HUES48 (cell line): ENCODE data around the gene CCSER2.

Source experiments
- H3K27ac ChIP-seq: one replicate; pipeline ENCODE4 v1.7.0; 2013; ENCODE audit warnings: low read depth, low read length, inconsistent platforms
- H3K27me3 ChIP-seq: 2 replicates; pipeline ENCODE4 v1.6.1; 2013; ENCODE audit warnings: mild to moderate bottlenecking, low read length; ENCODE audit not compliant: control insufficient read depth, insufficient read depth
- H3K36me3 ChIP-seq: 2 replicates; pipeline ENCODE4 v1.6.1; 2013; ENCODE audit warnings: low read length; ENCODE audit not compliant: control insufficient read depth, insufficient read depth
- H3K4me1 ChIP-seq: 2 replicates; pipeline ENCODE4 v1.6.1; 2013; ENCODE audit warnings: mild to moderate bottlenecking, low read length; ENCODE audit not compliant: control insufficient read depth, insufficient read depth
- H3K4me3 ChIP-seq: 2 replicates; pipeline ENCODE4 v1.5.1; 2013; ENCODE audit warnings: mild to moderate bottlenecking, low read depth, low read length
- H3K9ac ChIP-seq: 2 replicates; pipeline ENCODE4 v1.6.1; 2013; ENCODE audit warnings: mild to moderate bottlenecking, low read depth, low read length, moderate library complexity
- H3K9me3 ChIP-seq: 2 replicates; pipeline ENCODE4 v1.6.1; 2013; ENCODE audit warnings: low read length; ENCODE audit not compliant: control insufficient read depth, insufficient read depth

The CCSER2 gene

DNA sequence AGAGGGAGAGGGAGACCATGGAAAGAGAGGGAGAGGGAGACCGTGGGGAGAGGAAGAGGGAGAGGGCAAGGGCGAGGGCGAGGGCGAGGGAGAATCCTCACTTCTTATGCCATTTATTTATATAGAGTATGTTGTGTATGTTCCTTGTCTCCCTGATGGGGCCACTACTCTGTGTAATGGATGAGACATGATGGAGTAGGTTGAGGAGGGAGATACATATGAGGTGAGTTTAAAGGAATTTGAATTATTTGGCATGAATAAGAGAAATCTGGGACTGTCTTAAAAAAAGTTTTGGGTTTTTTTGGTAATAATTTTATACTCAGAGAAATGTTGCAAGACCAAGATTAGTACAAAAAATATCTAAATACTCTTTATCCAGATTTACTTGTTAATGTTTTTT is 20.1 kb downstream of the CCSER2 start:
- no peak overlapping the region for H3K27ac ChIP-seq

DNA sequence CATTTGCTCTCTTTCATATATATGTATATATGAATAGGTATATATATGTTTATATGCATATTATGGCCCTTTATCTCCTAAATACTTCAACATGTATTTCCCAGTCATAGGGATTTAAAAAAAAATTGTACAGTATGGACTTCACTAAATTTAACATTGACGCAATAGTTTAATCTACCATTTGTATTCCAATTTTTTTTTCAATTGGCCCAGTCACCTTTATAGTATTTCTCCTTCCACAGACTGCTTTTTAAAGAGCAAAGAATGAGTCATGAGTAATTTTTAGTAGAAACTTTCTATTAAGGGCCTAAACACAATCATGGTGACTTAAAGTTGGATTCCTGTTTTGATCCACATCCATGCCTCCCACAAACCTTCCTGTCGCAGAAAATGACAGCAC is 20.5 kb downstream of the CCSER2 start:
- peaks cover 17% of the 10 kb centered on the region for H3K4me1 ChIP-seq
- H3K27ac ChIP-seq: no peak overlapping the region
- H3K27me3 ChIP-seq: no peaks in the 10 kb centered on the region
- no peak overlapping the region for H3K4me3 ChIP-seq
- H3K9ac ChIP-seq: no peak overlapping the region
- no peaks in the 10 kb centered on the region for H3K9me3 ChIP-seq
- no peaks in the 10 kb centered on the region for H3K36me3 ChIP-seq

More for the DNA sequence above, 20.1 kb downstream of the CCSER2 start:
- Histone ChIP-seq H3K27me3 (no peaks in the 10 kb centered on the region), H3K4me1 (peaks cover 13% of the 10 kb centered on the region), H3K4me3 (no peak overlapping the region), H3K9ac (no peak overlapping the region), H3K9me3 (no peaks in the 10 kb centered on the region), H3K36me3 (no peaks in the 10 kb centered on the region)

DNA sequence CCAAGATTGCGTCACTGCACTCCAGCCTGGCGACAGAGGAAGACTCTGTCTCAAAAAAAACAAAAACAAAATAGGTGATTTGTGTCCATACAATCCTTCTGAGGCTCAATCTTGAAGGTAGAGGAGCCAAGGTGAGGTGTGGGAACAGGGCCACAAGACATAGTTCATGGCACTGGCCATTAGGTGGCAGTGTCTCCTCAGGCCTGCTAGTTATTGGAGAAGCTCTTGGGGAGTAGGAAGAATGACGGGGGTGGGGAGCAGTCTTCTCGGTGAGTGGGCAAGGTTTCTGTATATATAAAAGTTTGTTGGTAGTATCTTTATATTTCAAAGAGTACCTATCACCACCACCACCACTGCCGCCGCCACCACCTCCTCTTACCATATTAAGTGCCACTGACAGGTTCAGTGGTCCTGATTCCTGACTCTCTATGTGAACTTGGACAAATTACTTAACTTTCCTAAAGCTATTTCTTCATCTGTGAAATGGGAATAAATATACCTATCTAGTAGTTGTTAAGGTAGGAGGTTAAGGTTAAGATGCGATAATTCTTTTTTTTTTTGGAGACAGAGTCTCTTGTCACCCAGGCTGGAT is 24.0 kb downstream of the CCSER2 start:
- no peaks in the 10 kb centered on the region for H3K9me3 ChIP-seq

DNA sequence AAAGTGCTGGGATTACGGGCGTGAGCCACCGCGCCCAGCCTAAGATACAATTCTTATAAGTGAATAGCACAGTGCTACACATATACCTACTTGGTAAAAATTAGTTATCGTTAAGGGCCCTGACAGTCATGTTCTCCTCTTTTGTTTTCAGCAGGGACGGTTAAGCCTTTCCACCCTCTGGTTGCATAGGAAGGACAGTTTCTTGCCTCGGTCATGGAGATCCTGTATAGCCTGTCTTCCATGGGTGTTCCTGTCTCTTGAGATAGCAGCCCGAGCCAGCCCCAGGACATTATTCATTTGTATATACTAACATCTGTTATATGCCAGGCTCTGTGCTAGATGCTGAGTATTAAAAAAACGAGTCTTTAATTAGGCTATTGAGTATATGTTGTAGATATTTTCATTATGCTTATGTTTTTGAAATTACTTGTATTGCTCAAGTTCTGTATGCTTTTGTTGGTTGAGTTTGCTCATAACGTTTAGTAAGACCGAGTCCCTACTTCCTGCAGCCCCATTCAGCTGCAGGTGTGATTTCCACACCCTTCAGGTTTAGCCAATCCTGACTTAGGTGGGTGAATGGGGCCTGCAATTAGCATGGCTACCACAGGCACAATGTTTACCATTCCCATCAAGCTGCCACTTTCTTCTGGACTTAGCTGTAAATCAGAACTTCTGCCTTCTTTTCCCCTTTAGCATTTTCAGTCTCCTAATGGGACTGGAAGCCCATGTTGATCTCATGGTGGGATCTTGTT is 24.8 kb downstream of the CCSER2 start:
- Histone ChIP-seq H3K9ac (no peak overlapping the region), H3K27me3 (no peaks in the 10 kb centered on the region), H3K4me1 (peaks cover 30% of the 10 kb centered on the region), H3K4me3 (no peak overlapping the region), H3K36me3 (no peaks in the 10 kb centered on the region), H3K27ac (peak overlapping the region; percentile 4), H3K9me3 (no peaks in the 10 kb centered on the region)

More for the DNA sequence above, 24.0 kb downstream of the CCSER2 start:
- Histone ChIP-seq H3K9ac (no peak overlapping the region), H3K27ac (no peak overlapping the region), H3K4me3 (no peak overlapping the region), H3K27me3 (no peaks in the 10 kb centered on the region), H3K36me3 (no peaks in the 10 kb centered on the region), H3K4me1 (peaks cover 30% of the 10 kb centered on the region)

DNA sequence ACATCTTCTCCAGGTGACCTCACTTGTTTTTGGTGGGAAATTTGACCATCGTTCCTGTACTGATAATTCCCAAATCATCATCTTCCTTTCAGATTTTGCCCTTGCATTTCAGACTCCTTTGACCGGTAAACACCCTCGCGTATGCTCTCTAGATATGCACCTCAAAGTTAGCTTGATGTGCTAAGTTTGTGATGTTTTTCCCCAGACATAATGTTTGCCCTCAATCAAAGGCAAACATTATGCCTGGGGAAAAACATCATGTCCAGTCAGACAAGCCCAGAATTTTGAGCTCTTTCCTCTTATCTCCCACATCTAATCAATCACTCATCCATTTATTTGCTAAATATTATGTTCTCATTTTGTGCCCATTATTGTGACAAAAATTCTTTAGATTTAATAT is 26.2 kb downstream of the CCSER2 start:
- Histone ChIP-seq H3K9me3 (no peaks in the 10 kb centered on the region), H3K27me3 (no peaks in the 10 kb centered on the region), H3K4me1 (peaks cover 34% of the 10 kb centered on the region), H3K36me3 (no peaks in the 10 kb centered on the region), H3K4me3 (no peak overlapping the region), H3K27ac (no peak overlapping the region), H3K9ac (no peak overlapping the region)

DNA sequence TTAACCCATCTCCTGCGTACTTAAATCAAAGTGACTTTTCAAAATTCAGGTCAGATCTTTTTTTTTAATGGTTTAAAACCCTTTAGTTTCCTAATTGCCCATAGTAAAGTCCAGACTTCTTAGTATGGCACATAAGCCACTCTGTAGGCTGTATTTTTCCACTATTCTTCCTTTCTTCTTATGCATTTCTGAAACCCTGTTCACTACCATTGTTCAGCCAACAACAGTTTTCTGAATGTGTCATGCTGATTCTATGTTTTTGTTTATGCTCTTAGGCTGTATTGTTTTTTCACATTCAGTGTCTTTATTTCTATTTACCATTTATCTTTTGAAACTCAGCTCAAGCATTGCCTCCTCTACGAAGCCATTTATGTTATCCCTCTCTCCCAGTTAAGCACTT is 26.7 kb downstream of the CCSER2 start:
- H3K9me3 ChIP-seq: no peaks in the 10 kb centered on the region
- H3K9ac ChIP-seq: no peak overlapping the region
- no peaks in the 10 kb centered on the region for H3K27me3 ChIP-seq
- H3K4me1 ChIP-seq: peaks cover 34% of the 10 kb centered on the region
- H3K36me3 ChIP-seq: no peaks in the 10 kb centered on the region
- no peak overlapping the region for H3K27ac ChIP-seq
- no peak overlapping the region for H3K4me3 ChIP-seq

DNA sequence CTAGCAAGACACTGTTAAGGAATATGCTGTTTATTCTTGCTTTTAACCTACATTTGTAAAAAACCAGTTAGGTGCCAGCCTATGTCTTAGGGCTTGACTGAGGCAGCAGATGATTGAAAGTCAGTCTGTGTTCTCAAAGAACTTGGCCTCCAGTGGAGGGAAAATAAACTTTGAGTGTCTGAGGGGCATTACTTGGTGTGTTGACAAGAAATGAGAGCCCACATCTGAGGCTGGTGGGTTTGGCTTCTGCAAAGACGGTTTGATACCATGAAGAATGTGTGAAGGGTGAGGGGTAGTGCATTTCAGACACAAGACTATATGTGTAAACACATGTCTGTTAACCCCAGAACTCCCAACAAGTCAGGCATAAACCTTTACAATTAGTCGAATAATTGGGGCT is 28.5 kb downstream of the CCSER2 start:
- H3K27ac ChIP-seq: no peak overlapping the region
- no peaks in the 10 kb centered on the region for H3K36me3 ChIP-seq
- no peaks in the 10 kb centered on the region for H3K27me3 ChIP-seq
- no peak overlapping the region for H3K4me3 ChIP-seq
- no peak overlapping the region for H3K9ac ChIP-seq
- H3K9me3 ChIP-seq: no peaks in the 10 kb centered on the region
- peaks cover 42% of the 10 kb centered on the region for H3K4me1 ChIP-seq

DNA sequence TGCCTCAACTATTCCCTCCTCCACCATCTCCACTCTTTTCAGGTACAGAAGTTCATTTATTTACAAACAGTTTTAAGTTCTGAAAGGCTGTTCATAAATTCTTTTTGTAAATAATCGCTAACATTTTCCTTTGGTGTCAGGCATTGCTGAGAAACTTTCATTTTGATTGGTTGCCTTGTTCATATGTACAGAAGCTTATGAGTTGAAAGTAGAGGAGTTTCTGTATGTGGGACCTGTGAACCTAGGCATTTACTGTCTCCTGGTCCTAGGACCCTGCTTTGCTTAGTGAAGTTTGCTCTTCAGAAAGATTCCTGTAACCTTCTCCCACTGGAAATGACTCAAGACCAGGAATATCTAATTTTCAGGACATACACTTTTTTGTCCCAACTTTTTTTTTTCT is 30.4 kb downstream of the CCSER2 start:
- H3K9me3 ChIP-seq: no peaks in the 10 kb centered on the region
- no peak overlapping the region for H3K4me3 ChIP-seq
- H3K9ac ChIP-seq: no peak overlapping the region
- peaks cover 32% of the 10 kb centered on the region for H3K4me1 ChIP-seq
- H3K27me3 ChIP-seq: no peaks in the 10 kb centered on the region
- H3K27ac ChIP-seq: no peak overlapping the region
- no peaks in the 10 kb centered on the region for H3K36me3 ChIP-seq

DNA sequence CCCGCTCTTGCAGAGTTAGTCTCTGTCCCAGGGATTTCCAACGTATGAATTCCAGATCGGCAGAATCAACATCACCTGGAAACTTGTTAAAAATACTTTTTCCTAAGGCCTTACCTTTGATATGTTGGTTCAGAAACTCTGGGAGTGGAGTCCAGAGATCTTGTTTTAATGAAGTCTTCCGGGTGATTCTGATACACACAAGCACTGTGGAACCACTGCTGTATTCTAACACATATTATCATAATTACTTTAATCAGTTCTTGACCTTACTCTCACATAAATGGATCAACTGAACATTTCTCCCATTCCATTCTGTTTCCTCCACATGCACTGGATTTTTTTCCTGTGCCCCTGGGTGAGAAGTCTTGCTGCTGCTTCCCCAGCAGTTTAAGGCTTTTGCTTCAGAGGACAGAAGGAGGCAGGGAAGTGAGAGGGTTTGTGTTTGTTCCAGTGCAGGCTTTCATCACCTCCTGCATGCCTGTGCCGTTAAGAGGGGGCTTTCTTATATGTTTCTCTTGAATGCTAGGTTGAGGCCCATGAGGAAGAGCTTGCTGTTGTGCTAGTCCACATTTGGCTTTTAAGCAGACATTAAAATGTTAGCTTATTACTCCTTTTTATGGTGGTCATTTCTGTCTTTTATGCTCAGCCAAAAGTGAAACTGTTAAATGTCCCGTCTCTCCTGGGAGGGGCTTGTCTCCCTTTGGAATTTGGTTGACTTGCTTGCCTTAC is 32.4 kb downstream of the CCSER2 start:
- H3K9ac ChIP-seq: no peak overlapping the region
- H3K4me1 ChIP-seq: peaks cover 18% of the 10 kb centered on the region
- H3K27me3 ChIP-seq: no peaks in the 10 kb centered on the region
- H3K4me3 ChIP-seq: no peak overlapping the region
- H3K9me3 ChIP-seq: no peaks in the 10 kb centered on the region
- H3K27ac ChIP-seq: no peak overlapping the region
- no peaks in the 10 kb centered on the region for H3K36me3 ChIP-seq

DNA sequence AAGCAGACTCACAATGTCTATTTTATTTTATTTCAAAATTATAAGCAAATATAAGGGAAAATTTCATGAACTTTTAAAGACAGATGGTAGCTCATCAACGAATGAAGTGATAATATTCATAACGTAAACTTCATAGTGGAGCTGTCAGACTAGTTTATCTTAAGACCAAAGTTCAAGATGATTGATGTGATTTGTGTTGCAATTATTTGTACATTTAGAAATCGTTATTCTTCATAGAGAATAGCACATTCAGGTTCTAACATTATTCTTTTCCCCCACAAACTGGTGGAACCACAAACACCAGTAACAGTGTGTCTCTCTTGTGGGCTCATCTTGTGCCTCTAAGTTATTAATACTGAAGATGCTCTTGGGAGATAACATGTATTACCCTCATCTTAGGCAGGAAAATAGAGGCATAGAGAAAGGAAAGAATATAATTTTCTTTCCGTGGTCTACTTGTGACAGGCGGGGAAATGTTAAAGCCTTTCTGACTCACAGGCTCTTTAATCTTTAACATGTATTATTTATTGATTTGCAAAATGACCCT is 37.0 kb downstream of the CCSER2 start:
- no peak overlapping the region for H3K9ac ChIP-seq
- H3K4me1 ChIP-seq: peaks cover 21% of the 10 kb centered on the region
- no peak overlapping the region for H3K27ac ChIP-seq
- no peaks in the 10 kb centered on the region for H3K27me3 ChIP-seq
- H3K36me3 ChIP-seq: no peaks in the 10 kb centered on the region
- H3K4me3 ChIP-seq: no peak overlapping the region
- no peaks in the 10 kb centered on the region for H3K9me3 ChIP-seq

DNA sequence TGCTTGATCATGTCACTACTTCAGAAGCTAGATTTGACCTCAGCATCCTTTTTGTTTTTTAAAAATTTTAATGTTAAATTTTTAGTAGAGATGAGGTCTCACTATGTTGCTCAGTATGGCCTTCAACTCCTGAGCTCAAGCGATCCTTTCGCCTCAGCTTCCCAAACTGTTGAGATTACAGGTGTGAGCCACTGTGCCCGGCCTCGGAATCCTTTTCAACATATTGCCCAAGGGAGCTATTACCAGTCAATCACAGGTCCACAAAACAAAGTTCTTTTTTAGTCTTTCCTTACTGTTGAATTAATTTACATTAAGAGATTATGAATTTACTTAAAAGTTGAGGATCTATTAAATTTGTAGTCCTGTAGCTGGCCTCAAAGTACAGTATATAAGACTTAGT is 37.7 kb downstream of the CCSER2 start:
- Histone ChIP-seq H3K9ac (no peak overlapping the region), H3K4me1 (peaks cover 14% of the 10 kb centered on the region), H3K4me3 (no peak overlapping the region), H3K27ac (no peak overlapping the region), H3K36me3 (no peaks in the 10 kb centered on the region), H3K9me3 (no peaks in the 10 kb centered on the region), H3K27me3 (no peaks in the 10 kb centered on the region)
